Activated CD8-positive, alpha-beta memory T cell treated with anti-CD3 and anti-CD28 coated beads for 4 hours (primary cell): ENCODE data around the gene CD6.
"Not testable (repeated sequence)": the region's sequence is repeated elsewhere in the genome, so short reads cannot be mapped to it uniquely, and the experiment has no call there.

Source experiments
- DNase-seq, 2 donors: peaks; one replicate each; pipeline ENCODE4 v3.0.0-alpha.2; 2020; ENCODE audit warnings: low read depth in 2 of 2

CD6 gene

DNA sequence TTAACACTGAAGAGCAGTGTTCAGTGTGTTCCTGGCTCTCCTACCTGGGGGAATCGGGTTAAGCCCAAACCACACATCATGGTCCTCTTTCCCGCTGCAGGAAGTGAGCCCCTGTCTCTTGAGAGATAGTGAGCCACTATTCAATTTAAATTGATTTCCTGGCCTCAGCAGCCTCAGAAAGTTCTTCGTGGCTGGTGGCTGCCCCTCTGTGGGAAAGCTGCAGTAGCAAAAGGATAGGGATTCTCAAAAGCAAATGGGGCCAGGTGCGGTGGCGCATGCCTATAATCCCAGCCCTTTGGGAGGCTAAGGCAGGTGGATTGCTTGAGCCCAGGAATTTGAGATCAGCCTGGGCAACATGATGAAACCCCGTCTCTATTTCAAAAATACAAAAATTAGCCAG lies 81.7 kb downstream of the CD6 start:
- no peak for DNase-seq

DNA sequence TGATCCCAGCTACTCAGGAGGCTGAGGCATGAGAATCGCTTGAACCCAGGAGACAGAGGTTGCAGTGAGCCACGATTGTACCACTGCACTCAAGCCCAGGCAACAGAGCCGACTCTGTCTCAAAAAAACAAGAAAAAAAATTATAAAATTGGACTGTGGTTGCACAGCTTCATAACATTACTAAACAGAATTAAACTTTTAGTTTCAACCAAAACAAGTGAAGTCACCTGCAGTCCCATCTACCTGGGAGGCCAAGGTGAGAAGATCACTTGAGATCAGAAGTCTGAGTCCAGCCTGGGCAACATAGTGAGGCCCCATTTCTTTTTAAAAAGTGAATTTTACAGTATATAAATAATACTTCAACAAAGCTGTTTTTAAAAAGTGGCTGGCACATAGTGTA lies 83.0 kb downstream of the CD6 start:
- DNase-seq = no peak

DNA sequence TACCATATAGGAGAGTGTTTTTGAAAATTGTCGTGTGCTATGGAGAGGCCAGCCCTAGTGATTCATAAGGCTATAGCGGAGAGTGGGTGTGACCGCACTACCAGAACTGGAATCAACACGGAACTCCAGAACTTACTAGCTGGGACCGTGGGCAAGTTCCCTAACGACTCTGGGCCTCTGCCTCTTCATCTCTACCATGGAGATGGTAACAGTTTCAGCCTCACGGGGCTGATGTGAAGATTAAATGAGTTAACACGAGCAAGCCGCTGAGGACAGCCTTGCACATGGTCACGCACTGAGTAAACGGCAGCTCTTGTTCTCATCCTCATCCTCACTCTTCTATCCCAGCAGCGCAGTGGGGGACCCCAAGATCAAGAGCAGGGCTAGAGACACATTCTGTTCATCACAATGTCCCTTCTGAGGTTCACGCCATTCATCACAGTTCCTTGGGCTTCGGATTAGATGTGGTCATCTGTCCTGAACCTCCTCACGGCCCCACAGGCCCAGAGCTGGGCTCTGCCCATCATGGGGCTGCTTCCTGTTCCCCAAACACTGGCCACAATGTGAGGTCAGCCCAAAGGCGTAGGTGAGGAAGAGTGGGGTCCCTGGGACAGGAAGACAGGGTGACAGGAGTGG lies 83.6 kb downstream of the CD6 start:
- no peak for DNase-seq

DNA sequence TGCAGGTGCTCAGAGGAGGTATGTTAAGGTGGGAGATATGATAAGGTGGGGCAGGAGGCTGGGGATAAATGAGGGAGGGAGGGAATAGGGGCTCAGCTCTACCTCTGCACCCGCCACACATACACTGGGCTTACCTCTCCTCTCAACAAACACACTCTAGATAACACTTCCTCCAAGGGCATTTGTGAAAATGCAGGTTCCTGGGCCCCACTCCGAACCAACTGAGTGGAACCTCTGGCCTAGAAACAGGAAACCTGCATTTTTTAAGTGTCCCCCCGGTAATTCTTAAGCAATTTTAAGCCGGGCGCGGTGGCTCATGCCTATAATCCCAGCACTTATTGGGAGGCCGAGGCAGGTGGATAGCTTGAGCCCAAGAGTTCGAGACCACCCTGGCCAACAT lies 84.3 kb downstream of the CD6 start:
- no peak for DNase-seq

DNA sequence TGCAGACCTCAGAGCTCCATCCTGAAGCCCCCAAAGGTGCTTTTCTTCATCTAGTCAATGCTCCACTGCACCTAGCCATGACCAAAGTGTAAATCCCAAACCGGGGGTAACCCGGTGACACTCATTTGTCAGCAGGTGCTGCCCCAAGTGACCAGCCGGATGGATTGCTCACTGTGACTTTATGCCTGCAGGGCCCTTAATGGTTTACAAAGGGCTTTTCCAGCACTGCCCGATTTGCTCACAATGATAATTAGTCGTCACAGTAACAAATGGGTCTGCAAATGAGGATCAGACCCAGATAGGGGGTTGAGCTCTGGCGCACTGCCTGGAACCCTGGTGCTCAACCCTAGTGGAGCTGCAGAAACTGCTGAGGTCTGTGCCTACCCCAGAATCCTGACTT lies 85.1 kb downstream of the CD6 start:
- no peak for DNase-seq

DNA sequence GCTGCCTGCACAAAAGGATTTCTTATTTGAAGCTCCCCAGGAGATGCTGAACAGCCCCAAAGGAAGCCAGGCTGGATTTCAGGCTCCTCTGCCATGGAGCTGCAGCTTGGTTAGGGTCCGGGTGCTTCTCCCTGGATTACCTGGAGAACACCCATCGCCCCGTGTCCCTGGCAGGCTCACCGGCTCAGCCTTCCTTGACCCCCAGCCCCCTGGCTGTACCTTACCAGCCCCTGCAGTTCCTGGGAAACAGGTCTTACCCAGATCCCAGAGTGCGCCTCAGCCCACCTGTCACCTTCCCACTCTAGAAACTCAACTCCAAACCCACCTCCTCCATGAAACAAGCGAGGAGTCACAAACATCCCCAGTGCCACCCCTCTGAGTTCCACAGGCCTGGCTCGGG lies 85.5 kb downstream of the CD6 start:
- DNase-seq = no peak

DNA sequence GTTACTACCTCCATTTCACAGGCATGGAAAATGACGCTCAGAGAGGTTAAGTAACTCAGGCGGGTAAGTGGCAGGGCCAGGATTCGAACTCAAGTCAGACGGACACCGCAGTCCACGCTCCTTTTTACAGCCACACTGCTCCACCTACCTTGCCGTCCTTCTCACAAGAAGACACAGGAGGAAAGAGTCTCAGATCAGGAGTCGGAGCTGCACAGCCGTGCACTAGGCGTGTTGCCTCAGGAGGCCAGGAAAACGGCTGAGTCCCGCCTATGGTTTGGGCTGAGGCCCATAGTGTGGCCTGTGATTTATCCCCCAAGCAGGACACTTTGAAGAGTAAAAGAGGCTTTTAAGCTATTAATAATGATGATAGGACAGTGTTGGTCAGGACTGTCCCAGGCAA lies 86.1 kb downstream of the CD6 start:
- no peak for DNase-seq

DNA sequence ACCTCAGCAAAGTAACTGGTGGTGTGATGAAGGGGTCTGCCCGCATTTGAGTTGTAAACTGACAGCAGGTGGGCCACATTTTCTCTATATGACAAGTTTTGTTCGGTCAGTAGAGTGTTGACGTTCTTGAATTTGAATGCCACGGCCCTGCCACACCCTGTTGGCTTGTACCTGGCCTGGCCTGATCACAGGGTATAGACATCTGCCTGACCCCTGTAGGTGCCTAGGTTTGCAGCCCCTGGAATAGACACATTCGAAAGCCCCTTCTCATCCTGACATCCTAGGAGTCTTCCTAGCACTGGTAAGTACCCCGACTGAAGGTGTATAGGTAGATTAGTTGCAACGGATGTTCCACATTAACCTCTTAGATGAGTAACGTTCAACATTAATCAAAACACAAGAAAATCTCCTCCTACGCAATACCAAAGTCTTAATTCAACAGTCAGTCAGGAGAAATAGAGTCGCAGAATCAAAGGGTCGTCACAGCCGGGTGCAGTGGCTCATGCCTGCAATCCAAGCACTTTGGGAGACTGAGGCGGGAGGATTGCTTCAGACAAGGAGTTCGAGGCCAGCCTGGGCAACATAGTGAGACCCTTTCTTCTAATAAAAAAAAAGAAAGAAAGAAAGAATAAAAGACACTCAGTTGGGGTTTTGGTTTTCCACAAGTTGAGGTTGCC lies 87.2 kb downstream of the CD6 start:
- DNase-seq = no peak

DNA sequence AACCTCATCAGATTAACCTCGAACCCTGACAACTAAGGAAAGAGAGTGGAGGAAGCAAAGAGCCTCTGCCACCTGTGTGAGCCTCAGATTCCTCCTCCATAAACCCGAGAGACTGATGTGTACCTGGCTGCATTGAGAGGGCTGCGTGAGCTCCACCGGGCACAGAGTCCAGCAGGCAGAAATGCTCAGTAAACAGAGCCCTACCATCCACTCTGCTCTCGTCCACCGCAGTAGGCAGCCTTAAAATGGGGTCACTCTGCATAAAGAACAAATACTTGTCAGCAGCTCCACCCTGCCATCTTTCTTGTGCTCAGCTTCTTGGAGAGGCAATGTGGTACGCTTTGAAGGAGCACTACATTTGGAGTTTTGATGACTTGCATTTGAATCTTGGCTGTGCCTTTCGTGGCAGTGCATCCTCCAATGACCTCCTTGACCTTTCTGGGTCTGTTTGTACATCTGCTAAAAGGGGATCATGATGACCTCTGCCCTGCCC lies 87.8 kb downstream of the CD6 start:
- DNase-seq = no peak

DNA sequence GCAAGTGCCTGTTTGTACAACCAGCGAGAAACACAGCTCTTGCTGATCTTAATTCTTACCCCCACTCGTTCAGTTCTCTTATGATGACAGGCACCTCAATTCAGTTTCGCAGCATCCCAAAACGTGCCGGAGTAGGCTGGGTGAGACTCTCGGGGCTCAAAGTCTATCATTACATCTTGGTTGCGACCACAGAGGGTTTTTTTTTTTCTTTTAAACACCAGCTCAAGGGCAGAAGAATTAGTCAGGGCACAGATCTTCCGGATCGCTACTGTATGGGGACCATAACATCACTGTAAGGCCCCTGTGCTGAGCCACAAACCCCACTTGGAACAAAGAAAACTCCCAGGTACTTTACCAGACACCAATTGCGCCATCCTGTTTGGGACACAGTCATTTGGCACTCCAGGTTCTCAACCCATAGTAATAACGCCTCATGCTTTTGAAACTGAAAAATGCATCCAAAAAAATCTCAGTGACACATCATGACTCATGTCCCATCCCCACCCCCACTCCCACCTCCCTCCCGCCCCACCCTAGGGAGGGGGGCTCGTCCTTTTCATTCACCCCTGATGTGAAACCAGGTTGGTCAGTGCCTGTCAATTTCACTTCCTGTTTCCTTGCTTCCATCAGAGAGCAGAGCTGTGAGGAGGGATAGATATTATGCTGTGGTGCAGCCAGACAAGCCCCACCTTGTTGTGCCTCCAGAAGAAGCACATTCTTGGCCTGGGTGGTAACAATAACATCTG lies 89.8 kb downstream of the CD6 start:
- DNase-seq = peak; percentile 54 to 63

DNA sequence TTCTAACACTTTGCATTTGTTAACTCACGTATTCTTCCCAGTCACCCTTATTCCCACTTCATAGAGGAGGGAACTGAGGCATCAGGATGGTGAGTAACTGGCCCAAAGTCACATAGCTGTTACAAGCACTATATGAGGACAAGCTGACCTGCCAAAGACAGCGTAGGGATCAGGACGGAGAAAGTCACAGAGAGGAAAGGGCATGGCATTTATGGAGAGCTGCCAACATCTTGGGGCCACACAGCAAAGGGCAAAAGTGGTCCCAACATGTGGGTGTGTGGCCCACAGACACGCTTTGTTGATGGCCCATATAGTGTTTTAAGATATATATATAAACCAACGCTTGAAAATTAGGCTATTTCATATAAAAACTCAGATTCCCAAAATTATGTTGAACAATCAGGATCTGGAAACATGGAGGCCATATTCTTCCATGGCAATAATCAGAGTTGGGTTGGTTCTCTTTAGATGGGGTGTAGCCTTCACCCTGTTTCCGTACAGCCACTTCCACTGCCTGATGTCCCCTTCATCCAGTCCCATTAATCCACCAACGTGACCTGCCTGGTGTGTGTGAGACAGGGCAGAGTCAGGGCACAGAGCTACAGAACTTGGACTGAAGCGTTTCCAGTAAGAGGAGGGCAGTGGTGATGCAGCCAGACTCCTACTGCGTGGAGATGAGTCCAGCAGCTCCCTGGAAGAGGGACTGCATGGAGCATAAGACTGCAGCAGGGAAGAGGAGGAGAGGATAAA lies 90.9 kb downstream of the CD6 start:
- DNase-seq = no peak

DNA sequence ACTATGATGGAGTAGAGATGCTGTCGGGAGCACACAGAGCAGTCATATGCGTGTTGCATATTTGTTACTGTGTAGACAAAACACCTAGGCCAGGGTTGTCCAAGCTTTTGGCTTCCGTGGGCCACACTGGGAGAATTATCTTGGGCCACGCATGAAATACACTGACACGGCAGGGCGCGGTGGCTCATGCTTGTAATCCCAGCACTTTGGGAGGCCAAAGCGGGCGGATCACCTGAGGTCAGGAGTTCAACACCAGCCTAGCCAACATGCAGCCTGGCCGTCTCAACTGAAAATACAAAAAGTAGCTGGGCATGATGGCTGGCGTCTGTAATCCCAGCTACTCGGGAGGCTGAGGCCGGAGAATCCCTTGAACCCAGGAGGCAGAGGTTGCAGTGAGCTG lies 93.8 kb downstream of the CD6 start:
- DNase-seq = not testable (repeated sequence)

DNA sequence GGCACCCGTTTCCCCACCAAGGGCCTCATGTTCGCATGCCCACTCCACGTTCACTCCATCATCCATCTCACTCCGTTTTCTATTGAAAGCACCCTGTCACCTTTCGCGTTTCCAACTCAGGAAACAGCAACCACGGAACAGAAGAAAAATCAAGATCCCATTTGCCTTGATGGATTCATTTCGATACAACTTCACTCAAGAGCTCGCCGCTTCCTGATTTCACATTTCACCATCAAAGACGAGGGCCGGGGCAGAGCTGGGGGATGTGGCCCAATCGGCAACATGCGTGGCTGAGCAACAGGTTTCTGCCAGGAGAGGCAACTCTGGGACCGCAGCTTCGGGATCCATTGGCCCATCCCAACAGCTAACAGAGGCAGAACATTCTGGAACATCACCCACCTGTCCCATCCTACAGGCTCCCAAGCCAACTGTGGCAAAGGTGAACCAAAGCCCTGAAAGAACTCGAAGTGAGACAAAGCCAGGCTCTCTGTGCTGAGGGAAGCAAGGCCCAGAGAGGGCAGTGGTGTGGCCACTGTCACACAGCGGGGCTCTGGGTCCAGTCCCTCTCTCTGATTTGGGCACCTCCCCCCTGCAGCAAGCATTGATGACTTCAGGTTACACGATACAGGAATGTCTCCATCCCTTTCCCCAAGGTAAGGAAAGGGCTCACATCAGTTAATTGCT lies 94.6 kb downstream of the CD6 start:
- no peak for DNase-seq

DNA sequence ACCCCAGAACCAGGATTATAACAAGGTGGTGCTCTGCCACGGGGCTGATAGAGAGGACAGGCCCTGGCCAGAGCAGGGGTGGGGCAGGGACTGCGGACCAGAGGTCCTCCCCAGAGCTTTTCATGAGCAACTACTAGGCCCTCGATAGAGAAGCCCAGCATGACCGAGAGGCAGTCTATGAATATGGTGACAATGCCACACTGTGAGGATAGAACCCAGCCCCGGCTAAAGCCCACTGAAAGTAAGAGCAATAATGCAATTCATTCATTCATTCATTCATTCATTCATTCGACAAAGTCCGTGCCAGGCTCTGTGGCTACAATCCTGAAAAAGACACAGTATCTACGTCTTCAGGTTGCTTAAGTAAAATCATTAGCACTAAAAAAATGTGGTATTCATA lies 95.2 kb downstream of the CD6 start:
- no peak for DNase-seq

DNA sequence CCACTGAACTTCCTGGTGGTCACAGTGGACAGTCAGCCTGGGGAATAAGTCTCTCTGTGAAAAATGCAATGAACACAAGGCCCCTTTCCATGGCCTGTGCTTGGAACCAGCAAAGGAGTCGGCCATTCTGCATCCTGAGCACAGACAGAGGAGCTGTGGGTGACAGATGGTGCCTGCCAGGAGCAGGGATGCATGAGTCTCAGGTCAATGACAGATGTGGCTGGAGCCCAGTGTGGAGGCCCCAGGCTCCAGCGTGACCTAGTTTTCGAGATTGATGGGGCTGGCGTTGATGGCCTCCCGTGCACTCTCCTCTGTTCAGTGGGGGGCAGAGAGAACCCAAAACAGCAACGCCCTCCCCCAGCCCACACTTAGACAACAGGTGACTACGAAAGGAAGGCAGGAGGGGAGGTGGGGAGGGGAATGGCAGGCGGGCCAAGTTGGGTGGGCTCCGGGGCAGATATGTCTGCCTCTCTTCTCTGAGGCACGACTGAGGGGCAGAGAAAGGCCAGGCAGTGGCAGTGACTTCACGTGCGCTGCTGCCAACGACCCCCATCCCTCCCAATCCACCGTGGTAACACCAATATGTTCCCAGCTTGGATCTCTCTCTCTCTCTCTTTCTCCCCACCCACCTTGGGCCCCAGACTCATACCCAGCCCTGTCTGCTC lies 96.4 kb downstream of the CD6 start:
- DNase-seq = no peak

DNA sequence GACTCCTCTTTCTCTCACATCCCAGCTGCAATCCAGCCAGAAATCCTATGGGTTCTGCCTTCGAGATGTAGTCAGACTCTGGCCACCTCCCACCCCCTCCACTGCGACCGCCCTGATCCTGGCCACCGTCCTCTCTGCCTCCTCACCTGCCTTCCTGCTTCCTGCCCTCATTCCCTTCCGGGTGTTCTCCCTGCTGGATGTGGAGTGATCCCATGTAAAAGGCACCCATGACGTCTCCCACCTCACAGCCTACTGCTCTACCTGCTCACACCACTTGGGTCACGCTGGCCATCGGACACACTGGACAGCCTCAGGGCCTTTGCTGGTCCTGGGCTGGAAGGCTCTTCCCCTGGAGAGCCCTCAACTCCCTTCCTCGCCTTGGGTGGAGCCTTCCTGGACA lies 97.1 kb downstream of the CD6 start:
- DNase-seq = no peak

DNA sequence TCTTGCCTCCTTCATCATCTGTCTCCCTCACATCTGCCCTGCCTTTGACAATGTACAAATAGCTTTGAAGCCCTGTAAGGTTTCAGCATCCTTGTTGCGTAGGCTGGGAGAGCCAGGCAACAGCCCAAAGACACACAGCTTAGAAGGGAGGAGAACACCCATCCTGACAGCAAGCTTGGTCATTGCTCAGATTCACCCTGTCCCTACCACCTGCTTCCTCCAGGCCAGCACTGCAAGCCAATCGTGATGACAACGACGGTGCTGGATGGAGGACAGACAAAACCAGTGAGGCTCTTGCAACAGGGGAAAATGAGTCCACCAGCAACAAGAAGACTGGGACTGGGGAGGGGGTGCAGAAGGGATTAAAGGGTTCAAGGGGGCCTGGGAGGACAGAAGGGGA lies 97.9 kb downstream of the CD6 start:
- no peak for DNase-seq
